H9 (cell line): ENCODE results near the gene TSPAN18. TPM values are rescaled to one million over a fixed set of nuclear protein-coding genes. Genes with fewer than 3 reads are reported as not detected.

ENCODE experiments used
- DNase-seq: peaks from one replicate; pipeline ENCODE4 v3.0.0-alpha.2; 2017
- H2AFZ ChIP-seq: one replicate; pipeline ENCODE4 v1.6.1; 2013; ENCODE audit warnings: mild to moderate bottlenecking, low read length, control low read depth, moderate library complexity
- H2AK5ac ChIP-seq: 2 replicates; pipeline ENCODE4 v1.6.1; 2013; ENCODE audit warnings: low read length, control low read depth, mixed read lengths; ENCODE audit not compliant: insufficient read length
- H2BK120ac ChIP-seq: one replicate; pipeline ENCODE4 v1.6.1; 2013; ENCODE audit warnings: low read depth, mild to moderate bottlenecking, low read length, control low read depth, inconsistent platforms; ENCODE audit not compliant: poor library complexity, severe bottlenecking
- H2BK12ac ChIP-seq: 2 replicates; pipeline ENCODE4 v1.6.1; 2013; ENCODE audit warnings: low read length, control low read depth, mixed read lengths, low read depth; ENCODE audit not compliant: insufficient read length
- H2BK15ac ChIP-seq: 2 replicates; pipeline ENCODE4 v1.6.1; 2013; ENCODE audit warnings: low read depth, low read length, control low read depth
- H2BK20ac ChIP-seq: one replicate; pipeline ENCODE4 v1.6.1; 2013; ENCODE audit warnings: low read depth, mild to moderate bottlenecking, low read length, control low read depth, inconsistent platforms; ENCODE audit not compliant: poor library complexity, severe bottlenecking
- H2BK5ac ChIP-seq: 2 replicates; pipeline ENCODE4 v1.6.1; 2013; ENCODE audit warnings: low read length, control low read depth, mixed read lengths; ENCODE audit not compliant: insufficient read length
- H3K14ac ChIP-seq: 2 replicates; pipeline ENCODE4 v1.6.1; 2013; ENCODE audit warnings: low read length, control low read depth; ENCODE audit not compliant: insufficient read depth
- H3K18ac ChIP-seq: 2 replicates; pipeline ENCODE4 v1.6.1; 2013; ENCODE audit warnings: low read depth, mild to moderate bottlenecking, mixed read lengths, low read length, control low read depth; ENCODE audit not compliant: insufficient read length
- H3K23ac ChIP-seq: 2 replicates; pipeline ENCODE4 v1.6.1; 2013; ENCODE audit warnings: low read length, control low read depth, mixed read lengths, low read depth; ENCODE audit not compliant: insufficient read length
- H3K23me2 ChIP-seq: 2 replicates; pipeline ENCODE4 v1.6.1; 2013; ENCODE audit warnings: low read depth, mild to moderate bottlenecking, mixed read lengths, low read length, control low read depth; ENCODE audit not compliant: insufficient read length, poor library complexity, severe bottlenecking
- H3K27ac ChIP-seq: 2 replicates; pipeline ENCODE4 v1.5.1; 2013; ENCODE audit warnings: low read length, control low read depth, mixed read lengths, low read depth; ENCODE audit not compliant: insufficient read length
- H3K27me3 ChIP-seq: 2 replicates; pipeline ENCODE4 v1.6.1; 2013; ENCODE audit warnings: low read length, control low read depth, inconsistent platforms; ENCODE audit not compliant: insufficient read depth
- H3K4ac ChIP-seq: 2 replicates; pipeline ENCODE4 v1.6.1; 2013; ENCODE audit warnings: low read depth, mild to moderate bottlenecking, control low read depth, inconsistent platforms, low read length, moderate library complexity
- H3K4me1 ChIP-seq: 2 replicates; pipeline ENCODE4 v1.6.1; 2013; ENCODE audit warnings: low read length, control low read depth, inconsistent platforms; ENCODE audit not compliant: insufficient read depth
- H3K4me2 ChIP-seq: 2 replicates; pipeline ENCODE4 v1.6.1; 2013; ENCODE audit warnings: low read length, control low read depth, mixed read lengths; ENCODE audit not compliant: insufficient read length, insufficient read depth
- H3K56ac ChIP-seq: 2 replicates; pipeline ENCODE4 v1.6.1; 2013; ENCODE audit warnings: low read depth, mild to moderate bottlenecking, mixed read lengths, low read length, control low read depth; ENCODE audit not compliant: insufficient read length
- H3K79me1 ChIP-seq: 2 replicates; pipeline ENCODE4 v1.6.1; 2013; ENCODE audit warnings: low read depth, mild to moderate bottlenecking, moderate library complexity, low read length, control low read depth, inconsistent platforms; ENCODE audit not compliant: insufficient read depth, poor library complexity, severe bottlenecking
- H3K79me2 ChIP-seq: 2 replicates; pipeline ENCODE4 v1.6.1; 2013; ENCODE audit warnings: low read length, control low read depth, inconsistent platforms; ENCODE audit not compliant: insufficient read depth
- H3K9ac ChIP-seq: 2 replicates; pipeline ENCODE4 v1.6.1; 2013; ENCODE audit warnings: low read length, control low read depth, mixed read lengths; ENCODE audit not compliant: insufficient read length; ENCODE audit errors: extremely low read depth
- H3K9me3 ChIP-seq: one replicate; pipeline ENCODE4 v1.6.1; 2013; ENCODE audit warnings: low read depth, low read length, inconsistent platforms; ENCODE audit not compliant: control insufficient read depth
- H3T11ph ChIP-seq: one replicate; pipeline ENCODE4 v1.6.1; 2013; ENCODE audit warnings: mild to moderate bottlenecking, low read length, control low read depth, inconsistent platforms
- H4K20me1 ChIP-seq: one replicate; pipeline ENCODE4 v1.6.1; 2013; ENCODE audit not compliant: control insufficient read depth, insufficient read length, insufficient read depth
- H4K5ac ChIP-seq: 2 replicates; pipeline ENCODE4 v1.6.1; 2013; ENCODE audit warnings: low read depth, mild to moderate bottlenecking, mixed read lengths, low read length, control low read depth; ENCODE audit not compliant: insufficient read length
- H4K8ac ChIP-seq: replicated peaks from 2 replicates; pipeline ENCODE4 v1.6.1; 2013; ENCODE audit warnings: low read length, control low read depth, mixed read lengths, low read depth; ENCODE audit not compliant: insufficient read length
- H4K91ac ChIP-seq: 2 replicates; pipeline ENCODE4 v1.6.1; 2013; ENCODE audit warnings: low read depth, mild to moderate bottlenecking, moderate library complexity, mixed read lengths, low read length, control low read depth; ENCODE audit not compliant: insufficient read length
- H3K27ac Mint-ChIP-seq, 3 experiments: 2 replicates in 2 of 3; 3 replicates in 1 of 3; pipeline ENCODE4 v1.8.0; 2020 to 2021; ENCODE audit warnings: mixed read lengths in 3 of 3, mild to moderate bottlenecking in 1 of 3, moderate library complexity in 1 of 3
- H3K27me3 Mint-ChIP-seq: 2 replicates; pipeline ENCODE4 v1.8.0; 2021; ENCODE audit warnings: low read depth, mild to moderate bottlenecking, moderate library complexity, mixed read lengths
- H3K36me3 Mint-ChIP-seq, 3 experiments: 2 replicates in 2 of 3; 3 replicates in 1 of 3; pipeline ENCODE4 v1.8.0; 2020 to 2021; ENCODE audit warnings: low read depth in 3 of 3, mixed read lengths in 3 of 3; ENCODE audit not compliant: insufficient read depth in 1 of 3
- H3K4me1 Mint-ChIP-seq, 2 experiments: 2 replicates each; pipeline ENCODE4 v1.8.0; 2020; ENCODE audit warnings: mixed read lengths in 2 of 2
- H3K4me3 Mint-ChIP-seq, 2 experiments: 2 replicates in 1 of 2; 3 replicates in 1 of 2; pipeline ENCODE4 v1.8.0; 2020 to 2021; ENCODE audit warnings: mild to moderate bottlenecking in 2 of 2, mixed read lengths in 2 of 2, moderate library complexity in 1 of 2
- H3K9me3 Mint-ChIP-seq, 2 experiments: 2 replicates in 1 of 2; 3 replicates in 1 of 2; pipeline ENCODE4 v1.8.0; 2020; ENCODE audit warnings: mild to moderate bottlenecking in 2 of 2, mixed read lengths in 2 of 2, moderate library complexity in 1 of 2
- CTCF ChIP-seq: fragments of 200-600 bp; sonication (generic); conservative IDR thresholded peaks from 3 replicates; pipeline ENCODE4 v1.8.0; 2021; ENCODE audit warnings: antibody characterized with exemption, mild to moderate bottlenecking
- WGBS: extraction: QIAGEN DNeasy Blood & Tissue Kit; methylation state at CpG from one replicate; pipeline ENCODE4 v1.1.7; 2013; ENCODE audit warnings: missing lambda C conversion rate, low lambda C conversion rate, mixed read lengths; ENCODE audit not compliant: insufficient read length; ENCODE audit errors: extremely low coverage; 5-methylcytosine and 5-hydroxymethylcytosine counted together
- total RNA-seq: library from RNA; stranded (reverse); gene quantifications from 2 replicates; pipeline ENCODE4 v1.2.1, GENCODE V29; 2021

The TSPAN18 gene
- total RNA-seq, 1 experiment from 2014 or later: 25.3 TPM

GRCh38 chr11:44939673-44940395, 213.1 kb downstream of the TSPAN18 start:
- H3K9me3 Mint-ChIP-seq: peaks cover 0 to 3% of the 10 kb centered on the region in 2 experiments; a peak in 2 of 5 replicates
- peaks cover 27 to 63% of the 10 kb centered on the region in 2 experiments for H3K4me1 Mint-ChIP-seq
- H3K27me3 Mint-ChIP-seq: no peaks in the 10 kb centered on the region
- Histone ChIP-seq H3K18ac (no peak overlapping the region), H2AK5ac (no peak overlapping the region), H3K56ac (no peak overlapping the region), H4K91ac (no peak overlapping the region), H4K5ac (no peak overlapping the region), H3K23me2 (no peaks in the 10 kb centered on the region), H3K27me3 (no peaks in the 10 kb centered on the region), H3K9me3 (no peaks in the 10 kb centered on the region), H4K8ac (no peak overlapping the region), H3K27ac (no peak overlapping the region), H3K9ac (no peak overlapping the region), H3K4me2 (no peak overlapping the region), H3K79me1 (no peaks in the 10 kb centered on the region), H3K4ac (no peak overlapping the region), H2BK20ac (no peak overlapping the region), H2AFZ (no peak overlapping the region), H3K23ac (no peak overlapping the region), H3K4me1 (peaks cover 2% of the 10 kb centered on the region; the same call in 1 of the 2 replicates), H3T11ph (no peak overlapping the region), H2BK5ac (no peak overlapping the region), H4K20me1 (no peaks in the 10 kb centered on the region), H3K14ac (no peak overlapping the region), H2BK15ac (no peak overlapping the region), H3K79me2 (no peaks in the 10 kb centered on the region), H2BK120ac (no peak overlapping the region), H2BK12ac (no peak overlapping the region)
- peaks cover 2 to 34% (median 31%) of the 10 kb centered on the region in 3 experiments; a peak in 6 of 7 replicates for H3K36me3 Mint-ChIP-seq
- peak; percentile 68 for TF ChIP-seq CTCF
- DNase-seq: peak; percentile 69
- no peak overlapping the region for H3K4me3 Mint-ChIP-seq
- H3K27ac Mint-ChIP-seq: peak overlapping the region in 2 of 3 experiments; percentile 67 to 87; a peak in 3 of 7 replicates
- WGBS: no CpG with 5 or more reads among the region's 22 CpGs
